GM18520 (cell line): ENCODE data around the gene GPHN.
A peak's percentile ranks its signal among the peaks of the same experiment; 100 is the strongest.
"Not testable (repeated sequence)": the region's sequence is repeated elsewhere in the genome, so short reads cannot be mapped to it uniquely, and the experiment has no call there.

ENCODE experiments used
- ATAC-seq: cut with Tn5 transposase; IDR thresholded peaks from one replicate; pipeline ENCODE4 v1.9.1; 2021; ENCODE audit not compliant: unreplicated experiment

Gene GPHN

GRCh38 chr14:66501592-66501991 lies 6.4 kb upstream of the GPHN start:
- no peak for ATAC-seq

GRCh38 chr14:66502836-66503235 lies 5.1 kb upstream of the GPHN start:
- ATAC-seq = not testable (repeated sequence)

GRCh38 chr14:66503532-66503931 lies 4.4 kb upstream of the GPHN start:
- ATAC-seq = no peak

GRCh38 chr14:66507181-66507721 lies 696 bp upstream of the GPHN start:
- peak; percentile 5 for ATAC-seq

GRCh38 chr14:66508547-66508845 lies 549 bp downstream of the GPHN start:
- ATAC-seq = no peak

- ATAC-seq = peak; percentile 22
Observed at GRCh38 chr14:66508846-66509621, 1.1 kb downstream of the GPHN start.

GRCh38 chr14:66509874-66510273 lies 1.9 kb downstream of the GPHN start:
- ATAC-seq = no peak

- ATAC-seq = peak; percentile 22
Observed at GRCh38 chr14:66511849-66512248, 3.9 kb downstream of the GPHN start.

GRCh38 chr14:66514213-66514612 lies 6.3 kb downstream of the GPHN start:
- no peak for ATAC-seq

GRCh38 chr14:66530526-66530925 lies 22.6 kb downstream of the GPHN start:
- ATAC-seq = no peak

- ATAC-seq = no peak
Observed at GRCh38 chr14:66539034-66539433, 31.1 kb downstream of the GPHN start.

GRCh38 chr14:66540038-66540437 lies 32.1 kb downstream of the GPHN start:
- no peak for ATAC-seq

- no peak for ATAC-seq
Observed at GRCh38 chr14:66541627-66542026, 33.7 kb downstream of the GPHN start.

GRCh38 chr14:66543996-66544395 lies 36.0 kb downstream of the GPHN start:
- no peak for ATAC-seq

GRCh38 chr14:66545191-66545590 lies 37.2 kb downstream of the GPHN start:
- ATAC-seq = not testable (repeated sequence)

- ATAC-seq = not testable (repeated sequence)
Observed at GRCh38 chr14:66545751-66546150, 37.8 kb downstream of the GPHN start.

- ATAC-seq = no peak
Observed at GRCh38 chr14:66563731-66564130, 55.8 kb downstream of the GPHN start.

- no peak for ATAC-seq
Observed at GRCh38 chr14:66568220-66568619, 60.3 kb downstream of the GPHN start.

GRCh38 chr14:66572826-66573225 lies 64.9 kb downstream of the GPHN start:
- ATAC-seq = no peak

- ATAC-seq = no peak
Observed at GRCh38 chr14:66575014-66575413, 67.1 kb downstream of the GPHN start.

- no peak for ATAC-seq
Observed at GRCh38 chr14:66575939-66576338, 68.0 kb downstream of the GPHN start.

GRCh38 chr14:66587753-66588152 lies 79.8 kb downstream of the GPHN start:
- ATAC-seq = not testable (repeated sequence)

GRCh38 chr14:66595394-66595793 lies 87.4 kb downstream of the GPHN start:
- no peak for ATAC-seq
